RWPE2 (cell line): ENCODE data around the gene BATF3.

Experiments used
- ATAC-seq: fragments of 200-7000 bp; cut with Tn5 transposase; 3 replicates; pipeline ENCODE4 v1.9.1; 2021; ENCODE audit warnings: low read depth
- DNase-seq: peaks from one replicate; pipeline ENCODE4 v3.0.0-alpha.2; 2020; ENCODE audit warnings: low spot score
- H3K27ac ChIP-seq: fragments of 450-650 bp; 2 replicates; pipeline ENCODE4 v1.5.1; 2017; ENCODE audit warnings: mild to moderate bottlenecking; ENCODE audit not compliant: poor library complexity, severe bottlenecking
- H3K27me3 ChIP-seq: fragments of 250-450 bp; sonication (Bioruptor Pico); 2 replicates; pipeline ENCODE4 v1.5.1; 2021; ENCODE audit warnings: mild to moderate bottlenecking, moderate library complexity; ENCODE audit not compliant: insufficient read depth, poor library complexity, severe bottlenecking
- H3K36me3 ChIP-seq: fragments of 250-450 bp; sonication (Bioruptor Pico); 2 replicates; pipeline ENCODE4 v1.5.1; 2020; ENCODE audit warnings: low read depth, mild to moderate bottlenecking, moderate library complexity
- H3K4me1 ChIP-seq: fragments of 250-450 bp; sonication (Bioruptor Pico); 2 replicates; pipeline ENCODE4 v1.5.1; 2021; ENCODE audit warnings: mild to moderate bottlenecking, moderate library complexity; ENCODE audit not compliant: insufficient read depth, poor library complexity, severe bottlenecking
- H3K4me3 ChIP-seq: fragments of 250-450 bp; sonication (Bioruptor Pico); 2 replicates; pipeline ENCODE4 v1.5.1; 2021; ENCODE audit warnings: mild to moderate bottlenecking, moderate library complexity; ENCODE audit not compliant: severe bottlenecking
- H3K9me3 ChIP-seq: fragments of 250-450 bp; sonication (Bioruptor Pico); 2 replicates; pipeline ENCODE4 v1.5.1; 2021; ENCODE audit warnings: mild to moderate bottlenecking, moderate library complexity; ENCODE audit not compliant: severe bottlenecking
- TF ChIP-seq, protein P1 (sequence below): fragments of 450-650 bp; IDR thresholded peaks from one replicate; pipeline ENCODE4 v1.5.1; 2017; ENCODE audit warnings: mild to moderate bottlenecking, moderate library complexity; ENCODE audit not compliant: poor library complexity, severe bottlenecking

Gene BATF3

DNA sequence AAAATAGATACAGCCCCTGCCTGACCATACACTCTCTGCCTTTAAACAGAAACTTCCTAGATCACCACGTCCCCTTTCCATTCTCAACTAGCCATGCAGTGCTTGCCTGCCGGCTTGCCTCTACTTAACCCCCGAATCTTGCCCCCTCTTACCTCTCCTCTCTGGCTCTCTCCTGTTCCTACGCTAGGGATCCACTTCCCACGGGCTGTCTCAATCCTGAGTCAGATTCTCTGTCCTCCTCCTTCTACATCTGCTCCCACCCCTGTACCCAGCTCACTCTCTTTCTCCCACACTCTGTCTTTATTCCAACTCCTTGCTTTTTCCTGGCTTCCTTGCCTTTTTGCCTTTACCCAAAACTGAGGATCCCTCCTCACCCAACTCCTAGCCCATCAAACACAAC, 61.7 kb downstream of the BATF3 start:
- Histone ChIP-seq H3K4me3 (no peak overlapping the region), H3K27me3 (no peaks in the 10 kb centered on the region), H3K27ac (no peak overlapping the region), H3K36me3 (no peaks in the 10 kb centered on the region), H3K4me1 (no peaks in the 10 kb centered on the region), H3K9me3 (no peaks in the 10 kb centered on the region)
- ATAC-seq (no peak), DNase-seq (no peak)
- TF ChIP-seq, protein P1, sequence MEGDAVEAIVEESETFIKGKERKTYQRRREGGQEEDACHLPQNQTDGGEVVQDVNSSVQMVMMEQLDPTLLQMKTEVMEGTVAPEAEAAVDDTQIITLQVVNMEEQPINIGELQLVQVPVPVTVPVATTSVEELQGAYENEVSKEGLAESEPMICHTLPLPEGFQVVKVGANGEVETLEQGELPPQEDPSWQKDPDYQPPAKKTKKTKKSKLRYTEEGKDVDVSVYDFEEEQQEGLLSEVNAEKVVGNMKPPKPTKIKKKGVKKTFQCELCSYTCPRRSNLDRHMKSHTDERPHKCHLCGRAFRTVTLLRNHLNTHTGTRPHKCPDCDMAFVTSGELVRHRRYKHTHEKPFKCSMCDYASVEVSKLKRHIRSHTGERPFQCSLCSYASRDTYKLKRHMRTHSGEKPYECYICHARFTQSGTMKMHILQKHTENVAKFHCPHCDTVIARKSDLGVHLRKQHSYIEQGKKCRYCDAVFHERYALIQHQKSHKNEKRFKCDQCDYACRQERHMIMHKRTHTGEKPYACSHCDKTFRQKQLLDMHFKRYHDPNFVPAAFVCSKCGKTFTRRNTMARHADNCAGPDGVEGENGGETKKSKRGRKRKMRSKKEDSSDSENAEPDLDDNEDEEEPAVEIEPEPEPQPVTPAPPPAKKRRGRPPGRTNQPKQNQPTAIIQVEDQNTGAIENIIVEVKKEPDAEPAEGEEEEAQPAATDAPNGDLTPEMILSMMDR = no peak
